Esophagus (tissue), 2 donors: ENCODE data around the gene REPS1. TPM values are rescaled to one million over a fixed set of nuclear protein-coding genes. Genes with fewer than 3 reads are reported as not detected.

ENCODE experiments used
- H3K27ac ChIP-seq, 2 donors: one replicate each; pipeline ENCODE4 v1.5.1; 2013; ENCODE audit warnings: low read depth in 2 of 2, mild to moderate bottlenecking in 2 of 2, inconsistent platforms in 1 of 2, low read length in 1 of 2, moderate library complexity in 1 of 2
- H3K27me3 ChIP-seq, 2 donors: one replicate each; pipeline ENCODE4 v1.6.1; 2013; ENCODE audit warnings: low read length in 2 of 2, control low read depth in 1 of 2, mild to moderate bottlenecking in 1 of 2; ENCODE audit not compliant: insufficient read depth in 2 of 2, control insufficient read depth in 1 of 2
- H3K36me3 ChIP-seq, 2 donors: one replicate each; pipeline ENCODE4 v1.6.1; 2013; ENCODE audit warnings: low read length in 1 of 2; ENCODE audit not compliant: control insufficient read depth in 2 of 2, insufficient read depth in 2 of 2
- H3K4me1 ChIP-seq, 2 donors: one replicate each; pipeline ENCODE4 v1.6.1; 2013; ENCODE audit warnings: low read length in 1 of 2; ENCODE audit not compliant: control insufficient read depth in 2 of 2, insufficient read depth in 2 of 2
- H3K4me3 ChIP-seq, 2 donors: one replicate each; pipeline ENCODE4 v1.5.1; 2013; ENCODE audit warnings: low read length in 2 of 2, mild to moderate bottlenecking in 2 of 2, low read depth in 1 of 2, moderate library complexity in 1 of 2
- H3K9me3 ChIP-seq, 2 donors: one replicate each; pipeline ENCODE4 v1.6.1; 2013; ENCODE audit warnings: mild to moderate bottlenecking in 2 of 2, low read depth in 1 of 2, low read length in 1 of 2, moderate library complexity in 1 of 2; ENCODE audit not compliant: control insufficient read depth in 2 of 2, insufficient read depth in 1 of 2
- WGBS, 2 donors: extraction: QIAGEN DNeasy Blood & Tissue Kit; methylation state at CpG; one replicate each; pipeline ENCODE4 v1.1.7; 2013; 5-methylcytosine and 5-hydroxymethylcytosine counted together
- polyA plus RNA-seq, 2 donors: library from polyadenylated mRNA; stranded (reverse); fragments of 200-250 nt; gene quantifications; one replicate each; pipeline ENCODE4 v1.2.3, GENCODE V29; 2013
- donor health status: healthy with polysubstance abuse.
- donor health status: Bipolar disorder and iron deficiency.

REPS1 gene, protein sequence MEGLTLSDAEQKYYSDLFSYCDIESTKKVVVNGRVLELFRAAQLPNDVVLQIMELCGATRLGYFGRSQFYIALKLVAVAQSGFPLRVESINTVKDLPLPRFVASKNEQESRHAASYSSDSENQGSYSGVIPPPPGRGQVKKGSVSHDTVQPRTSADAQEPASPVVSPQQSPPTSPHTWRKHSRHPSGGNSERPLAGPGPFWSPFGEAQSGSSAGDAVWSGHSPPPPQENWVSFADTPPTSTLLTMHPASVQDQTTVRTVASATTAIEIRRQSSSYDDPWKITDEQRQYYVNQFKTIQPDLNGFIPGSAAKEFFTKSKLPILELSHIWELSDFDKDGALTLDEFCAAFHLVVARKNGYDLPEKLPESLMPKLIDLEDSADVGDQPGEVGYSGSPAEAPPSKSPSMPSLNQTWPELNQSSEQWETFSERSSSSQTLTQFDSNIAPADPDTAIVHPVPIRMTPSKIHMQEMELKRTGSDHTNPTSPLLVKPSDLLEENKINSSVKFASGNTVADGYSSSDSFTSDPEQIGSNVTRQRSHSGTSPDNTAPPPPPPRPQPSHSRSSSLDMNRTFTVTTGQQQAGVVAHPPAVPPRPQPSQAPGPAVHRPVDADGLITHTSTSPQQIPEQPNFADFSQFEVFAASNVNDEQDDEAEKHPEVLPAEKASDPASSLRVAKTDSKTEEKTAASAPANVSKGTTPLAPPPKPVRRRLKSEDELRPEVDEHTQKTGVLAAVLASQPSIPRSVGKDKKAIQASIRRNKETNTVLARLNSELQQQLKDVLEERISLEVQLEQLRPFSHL
- 10 to 100 TPM; 24.8 to 25.1 TPM for polyA plus RNA-seq

DNA sequence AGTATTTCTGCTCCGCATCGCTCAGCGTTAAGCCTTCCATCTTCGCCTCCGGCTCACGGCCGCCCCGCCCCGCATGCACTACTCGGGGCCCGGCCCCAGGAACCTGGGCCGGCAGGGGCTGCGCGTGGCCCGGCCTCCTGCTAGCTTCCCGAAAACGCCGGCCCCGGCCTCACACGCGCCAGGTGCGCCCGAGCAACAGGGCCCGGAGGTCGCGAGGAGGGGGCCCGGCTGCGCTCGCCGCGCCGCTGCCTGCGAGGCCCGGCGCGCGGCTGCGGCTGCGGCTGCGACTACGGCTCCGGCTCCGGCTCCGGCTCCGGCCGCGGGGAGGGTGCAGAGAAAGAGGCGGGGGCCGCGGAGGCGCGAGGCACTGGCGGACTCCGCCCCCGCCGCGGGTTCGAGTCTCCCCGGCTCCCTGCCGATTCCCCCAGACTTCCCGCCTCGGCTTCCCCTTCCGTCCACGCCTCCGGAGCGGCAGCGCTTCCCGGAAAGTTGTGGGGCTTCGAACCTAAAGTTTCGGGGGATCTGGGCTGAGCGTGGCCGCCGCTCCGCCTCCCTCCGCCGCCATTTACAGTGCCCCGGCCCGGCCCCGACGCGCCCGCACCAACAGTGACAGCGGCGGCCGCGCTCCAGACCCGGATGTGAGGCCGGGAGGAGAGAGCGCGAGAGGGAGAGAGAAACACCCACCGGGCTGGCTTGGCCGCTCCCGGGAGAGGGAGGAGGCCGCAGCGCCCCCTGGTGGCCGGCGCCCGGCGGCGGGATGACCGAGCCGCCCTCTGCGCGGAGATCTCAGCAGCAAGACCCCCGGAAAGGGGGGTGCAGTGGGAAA, at the start of gene REPS1:
Gene REPS1, minus strand, starts transcription at position 611 of the 826 bp plus-strand sequence. Its CDS starts 571 bp downstream, at position 40.
- H3K27ac ChIP-seq = peak within 1 kb of the TSS; percentile 86 to 89
- peak within 1 kb of the TSS; percentile 76 to 87 for H3K4me3 ChIP-seq
- H3K36me3 ChIP-seq = no peaks in the 10 kb centered on the region
- WGBS, 2 donors = 0 to 1% methylated on average over 80 to 105 of the region's 105 CpGs
- H3K4me1 ChIP-seq = peaks cover 0 to 3% of the 10 kb centered on the region in 2 donors
- H3K27me3 ChIP-seq = no peaks in the 10 kb centered on the region
- no peaks in the 10 kb centered on the region for H3K9me3 ChIP-seq

DNA sequence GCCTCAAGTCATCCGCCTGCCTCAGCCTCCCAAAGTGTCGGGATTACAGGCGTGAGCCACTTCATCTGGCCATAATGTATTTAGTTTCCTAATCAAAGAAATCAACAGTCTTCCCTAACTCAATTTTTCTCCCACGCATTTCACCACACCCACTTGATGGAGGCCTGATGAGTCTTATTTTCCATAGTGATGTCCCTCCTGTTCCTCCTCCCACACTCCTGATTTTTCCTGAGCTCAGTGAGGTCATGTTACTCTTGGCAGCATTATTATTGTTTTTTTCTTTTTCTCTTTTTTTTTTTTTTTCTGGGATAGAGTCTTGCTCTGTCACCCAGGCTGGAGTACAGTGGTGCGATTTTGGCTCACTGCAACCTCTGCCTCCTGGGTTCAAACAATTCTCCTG, 49.4 kb upstream of the REPS1 start:
- Histone ChIP-seq H3K27ac (no peak overlapping the region), H3K4me1 (peaks cover 0 to 8% of the 10 kb centered on the region in 2 donors), H3K4me3 (no peak overlapping the region), H3K27me3 (no peaks in the 10 kb centered on the region), H3K36me3 (no peaks in the 10 kb centered on the region), H3K9me3 (no peaks in the 10 kb centered on the region)
- 87 to 88% methylated on average over 5 of the region's 5 CpGs for WGBS, 2 donors

DNA sequence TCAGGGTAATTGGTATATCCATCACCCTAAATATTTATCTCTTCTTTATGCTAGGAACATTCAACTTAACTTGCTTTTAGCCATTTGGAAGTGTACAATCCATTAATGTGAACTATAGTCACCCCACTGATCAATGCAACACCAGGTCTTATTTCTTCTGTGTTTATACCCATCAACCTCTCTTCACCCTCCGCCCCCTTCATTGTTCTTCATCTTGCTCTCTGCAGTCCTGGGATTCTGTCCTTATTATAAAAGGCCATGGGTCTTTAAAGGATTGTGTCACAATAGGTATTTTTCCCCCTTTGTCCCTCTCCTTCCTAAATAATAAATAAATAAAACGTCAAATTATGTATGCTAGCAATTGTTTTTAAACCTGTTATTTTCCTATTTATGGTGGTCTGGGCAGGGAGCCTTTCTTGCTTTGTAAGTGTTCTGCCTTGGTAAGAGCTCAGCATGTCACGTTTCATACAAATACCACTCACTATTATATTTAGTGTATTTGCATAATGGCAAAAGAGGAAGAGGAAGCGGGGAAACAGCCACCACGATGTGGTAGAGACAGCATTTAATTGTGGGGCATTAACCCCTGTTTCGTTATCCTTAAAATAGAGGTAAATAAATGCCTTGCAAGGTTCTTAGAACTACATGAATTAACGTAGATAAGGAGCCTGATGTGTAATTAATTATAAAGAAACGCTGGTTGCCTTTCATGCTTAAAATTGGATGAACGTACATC, 42.3 kb upstream of the REPS1 start:
- no peaks in the 10 kb centered on the region for H3K27me3 ChIP-seq
- H3K36me3 ChIP-seq = no peaks in the 10 kb centered on the region
- H3K9me3 ChIP-seq = no peaks in the 10 kb centered on the region
- peaks cover 0 to 8% of the 10 kb centered on the region in 2 donors for H3K4me1 ChIP-seq
- peak overlapping the region in 1 of 2 donors; percentile 91 for H3K4me3 ChIP-seq
- no peak overlapping the region for H3K27ac ChIP-seq
- WGBS, 2 donors = 54 to 65% methylated on average over 9 of the region's 9 CpGs

DNA sequence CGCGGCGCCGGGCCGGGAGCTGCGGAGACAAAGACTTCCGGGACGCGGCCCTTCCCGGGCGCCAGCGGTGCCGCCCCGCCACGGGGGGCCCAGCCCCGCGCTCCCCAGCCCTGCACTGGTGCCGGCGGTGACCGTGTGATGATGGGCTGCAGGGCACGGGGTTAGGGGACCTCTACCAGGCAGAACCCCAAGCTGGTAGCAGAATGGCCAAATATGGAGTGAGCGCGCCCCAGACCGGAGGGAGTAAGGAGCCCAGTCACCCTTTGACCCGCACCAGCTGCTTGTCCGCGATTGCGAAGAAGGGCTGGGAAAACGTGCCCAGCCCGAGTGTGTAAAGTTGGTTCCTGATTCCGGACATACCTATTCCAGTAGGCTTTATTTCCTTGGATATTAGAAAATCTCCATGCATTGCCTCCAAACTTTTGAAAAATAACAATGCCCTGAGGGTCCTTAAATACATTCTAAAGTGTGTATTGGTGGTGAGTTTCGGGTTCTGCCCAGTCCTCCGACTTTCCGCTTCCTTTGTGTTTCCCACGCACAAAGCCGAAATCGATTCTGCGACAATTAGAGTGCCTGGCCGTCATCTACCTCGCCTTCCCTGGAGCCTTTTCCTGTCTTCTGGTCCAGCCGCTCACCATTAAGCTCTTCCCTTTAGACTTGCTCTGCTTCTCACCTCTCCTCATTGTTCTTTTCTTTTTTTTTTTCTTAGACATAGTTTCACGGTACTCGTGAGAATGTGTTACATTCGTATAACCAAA, 41.6 kb upstream of the REPS1 start:
- H3K4me1 ChIP-seq = peaks cover 0 to 8% of the 10 kb centered on the region in 2 donors
- H3K9me3 ChIP-seq = no peaks in the 10 kb centered on the region
- H3K27me3 ChIP-seq = no peaks in the 10 kb centered on the region
- H3K27ac ChIP-seq = peak overlapping the region; percentile 78 to 80
- peak overlapping the region; percentile 88 to 91 for H3K4me3 ChIP-seq
- no peaks in the 10 kb centered on the region for H3K36me3 ChIP-seq
- WGBS, 2 donors = 4% methylated on average over 44 of the region's 44 CpGs

DNA sequence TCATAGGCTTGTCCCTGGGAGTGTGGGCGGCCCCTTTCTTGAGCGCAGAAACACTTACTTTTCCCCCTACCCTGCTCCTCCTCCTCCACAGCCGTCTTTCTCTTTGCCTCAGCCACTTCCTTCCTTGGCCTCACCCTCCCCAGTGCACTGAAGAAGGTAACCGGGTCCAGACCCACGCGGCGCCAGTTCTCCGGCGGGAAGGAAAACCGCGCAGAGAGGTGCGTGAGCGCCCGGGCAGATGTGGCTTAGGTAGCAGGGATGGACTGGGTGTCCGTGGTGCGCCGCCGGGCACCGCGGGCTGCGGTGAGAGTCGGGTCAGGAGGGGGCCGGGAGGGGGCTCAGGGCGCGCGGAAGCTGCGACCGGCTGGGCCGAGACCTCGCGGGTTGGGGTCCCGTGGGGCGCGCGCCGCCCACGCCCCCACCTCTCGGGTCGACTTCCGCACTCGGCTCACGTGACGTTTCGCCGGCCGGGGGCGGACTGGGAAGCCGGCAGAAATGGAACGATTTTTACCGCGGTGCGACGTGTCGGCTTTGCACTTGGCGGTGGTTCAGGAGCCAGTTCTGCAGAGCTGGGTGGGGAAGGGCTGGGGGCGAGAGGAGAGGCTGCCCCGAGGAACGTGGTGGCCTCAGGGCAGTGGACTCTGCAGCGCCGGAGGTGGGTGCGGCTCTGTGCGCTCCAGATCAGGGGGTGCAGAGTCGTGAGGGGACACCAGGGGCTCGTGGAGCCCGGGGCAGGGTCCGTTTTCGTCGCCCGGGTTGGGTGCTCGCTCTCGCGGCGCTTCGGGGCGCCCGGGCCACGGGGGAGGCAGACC, 40.8 kb upstream of the REPS1 start, which contains the start of gene ABRACL:
Gene ABRACL, plus strand, starts transcription at position 88 of the 812 bp plus-strand sequence. CDS start 5,416 bp downstream, outside the sequence.
- Histone ChIP-seq H3K9me3 (no peaks in the 10 kb centered on the region), H3K4me1 (peaks cover 0 to 8% of the 10 kb centered on the region in 2 donors), H3K27ac (peak within 1 kb of the TSS; percentile 78 to 80), H3K4me3 (peak within 1 kb of the TSS; percentile 88 to 91), H3K36me3 (no peaks in the 10 kb centered on the region), H3K27me3 (no peaks in the 10 kb centered on the region)
- 0 to 1% methylated on average over 77 of the region's 77 CpGs for WGBS, 2 donors

DNA sequence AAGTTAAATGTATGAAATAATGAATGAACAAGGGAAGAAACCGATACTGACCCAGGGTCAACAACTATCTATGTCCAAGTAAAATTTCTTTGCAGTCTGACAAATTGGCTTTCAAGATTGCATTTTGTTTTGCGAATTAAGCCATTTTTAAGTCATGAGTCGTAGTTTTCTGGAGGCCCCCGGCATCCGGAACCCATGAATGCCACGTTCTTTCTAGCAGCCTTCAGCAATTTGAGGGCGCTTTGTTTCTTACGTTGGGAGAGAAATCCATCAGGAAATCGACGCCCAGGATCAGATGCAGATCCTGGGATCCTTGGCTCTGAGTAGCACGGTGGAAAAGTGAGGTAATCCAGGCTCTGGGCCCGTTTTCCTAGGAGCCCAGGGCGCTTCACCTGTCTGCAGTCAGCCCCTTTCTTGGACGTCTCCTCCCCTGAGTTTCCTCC, 40.2 kb upstream of the REPS1 start:
- Histone ChIP-seq H3K27ac (peak overlapping the region; percentile 78 to 80), H3K27me3 (no peaks in the 10 kb centered on the region), H3K36me3 (no peaks in the 10 kb centered on the region), H3K4me1 (peaks cover 0 to 3% of the 10 kb centered on the region in 2 donors), H3K9me3 (no peaks in the 10 kb centered on the region), H3K4me3 (peak overlapping the region; percentile 88 to 91)
- WGBS, 2 donors = 2% methylated on average over 14 of the region's 14 CpGs

DNA sequence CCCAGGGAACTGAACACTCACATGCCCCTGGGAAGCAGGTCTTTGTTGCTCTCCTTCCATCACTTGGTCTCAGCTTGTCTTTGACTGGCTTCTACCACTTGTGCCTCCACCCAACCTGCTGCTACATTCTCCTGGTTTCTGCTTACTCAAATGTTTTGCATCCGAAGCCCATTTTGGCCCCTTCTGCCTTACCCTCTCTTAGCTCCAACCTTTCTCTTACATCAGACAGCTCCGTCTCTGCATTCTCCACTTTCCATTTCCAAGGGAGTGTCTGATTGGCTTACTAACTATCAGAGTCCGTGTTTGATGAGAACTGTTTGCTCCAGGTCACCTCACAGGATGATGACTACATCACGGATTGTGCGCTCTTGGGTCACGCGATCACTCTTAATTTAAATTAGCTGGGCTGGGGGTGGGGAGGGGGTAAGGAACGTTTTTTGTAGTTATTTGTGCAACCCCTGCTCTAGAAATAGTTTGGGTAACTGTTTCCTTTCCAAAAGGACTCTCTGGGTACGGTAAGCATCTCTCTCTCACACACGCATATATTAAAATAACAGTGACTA, 39.6 kb upstream of the REPS1 start:
- Histone ChIP-seq H3K36me3 (no peaks in the 10 kb centered on the region), H3K4me3 (peak overlapping the region in 1 of 2 donors; percentile 91), H3K27me3 (no peaks in the 10 kb centered on the region), H3K27ac (peak overlapping the region in 1 of 2 donors; percentile 17), H3K9me3 (no peaks in the 10 kb centered on the region), H3K4me1 (no peaks in the 10 kb centered on the region)
- 16 to 17% methylated on average over 10 of the region's 10 CpGs for WGBS, 2 donors
